Thyroid gland (tissue), 4 donors: ENCODE results near the gene ZSWIM6.

Experiments
- CTCF ChIP-seq, 6 experiments: fragments of 200-600 bp in 3 of 6; fragments of 450-650 bp in 3 of 6; sonication (generic) in 3 of 6; IDR thresholded peaks; one replicate each; pipeline ENCODE4 v1.5.1; 2016 to 2019; ENCODE audit warnings: antibody characterized with exemption in 6 of 6, mild to moderate bottlenecking in 2 of 6, inconsistent platforms in 1 of 6, moderate library complexity in 1 of 6
- POLR2A ChIP-seq, 2 donors: fragments of 450-650 bp; IDR thresholded peaks; one replicate each; pipeline ENCODE4 v1.6.1; 2017; ENCODE audit warnings: antibody characterized with exemption in 2 of 2, mild to moderate bottlenecking in 2 of 2, moderate library complexity in 1 of 2

- TF ChIP-seq CTCF (IDR thresholded peaks at IDR 0.05) (no peak), POLR2A (IDR thresholded peaks at IDR 0.05) (no peak)
Observed at GRCh38 chr5:61416010-61416409, 84.0 kb downstream of the ZSWIM6 start.
